Mucosa of descending colon (tissue), 3 donors: ENCODE data around the gene EMC8. TPM values are rescaled to one million over a fixed set of nuclear protein-coding genes. Genes with fewer than 3 reads are reported as not detected.
"Not testable (repeated sequence)": the region's sequence is repeated elsewhere in the genome, so short reads cannot be mapped to it uniquely, and the experiment has no call there.

ENCODE experiments used
- ATAC-seq: fragments of 200-7000 bp; cut with Tn5 transposase; one replicate; pipeline ENCODE4 v1.9.1; 2020; ENCODE audit warnings: mild to moderate bottlenecking, moderate library complexity
- DNase-seq, 3 donors: peaks; one replicate each; pipeline ENCODE4 v3.0.0-alpha.2; 2020
- H3K36me3 ChIP-seq: fragments of 200-600 bp; one replicate; pipeline ENCODE4 v1.8.0; 2021; ENCODE audit warnings: low read depth, mild to moderate bottlenecking
- H3K4me1 ChIP-seq: fragments of 200-600 bp; one replicate; pipeline ENCODE4 v1.8.0; 2021; ENCODE audit warnings: low read depth, mild to moderate bottlenecking
- H3K4me3 ChIP-seq: fragments of 200-600 bp; one replicate; pipeline ENCODE4 v1.8.0; 2021; ENCODE audit warnings: mild to moderate bottlenecking
- H3K9me3 ChIP-seq: fragments of 200-600 bp; one replicate; pipeline ENCODE4 v1.8.0; 2021; ENCODE audit warnings: mild to moderate bottlenecking
- intact Hi-C, 2 donors: fragments of 100-400 bp; cut with DNase I in 1 of 2; cut with micrococcal nuclease in 1 of 2; formaldehyde crosslinking; loops; one replicate each; pipeline versions ENCODE4 v1.11.0 to v1.11.1; 2022; cut with DNase I, micrococcal nuclease
- total RNA-seq, 3 donors: library from RNA; stranded (reverse); fragmentation: NEBNext Ultra II Directional in 2 of 3; extraction: Animal tissue kit (Norgen Biotek cat#: 25700) in 2 of 3; gene quantifications; one replicate each; pipeline versions ENCODE4 v1.2.1 to v1.2.4, GENCODE V29; 2021 to 2023
- TF ChIP-seq, protein P1 (sequence below): fragments of 200-600 bp; IDR thresholded peaks from one replicate; pipeline ENCODE4 v1.8.0; 2022; ENCODE audit warnings: antibody characterized with exemption, mild to moderate bottlenecking
- donor health status: DM: no; HTN: no; CAD: no; lungs with moderate emphysema.
- donor health status: DM: no; HTN: no; CAD: no.
- donor health status: DM: no; HTN: yes; CAD: no.

Gene EMC8
- total RNA-seq, 3 donors from 2014 or later: 27.7 to 31.0 (median 30.2) TPM

DNA sequence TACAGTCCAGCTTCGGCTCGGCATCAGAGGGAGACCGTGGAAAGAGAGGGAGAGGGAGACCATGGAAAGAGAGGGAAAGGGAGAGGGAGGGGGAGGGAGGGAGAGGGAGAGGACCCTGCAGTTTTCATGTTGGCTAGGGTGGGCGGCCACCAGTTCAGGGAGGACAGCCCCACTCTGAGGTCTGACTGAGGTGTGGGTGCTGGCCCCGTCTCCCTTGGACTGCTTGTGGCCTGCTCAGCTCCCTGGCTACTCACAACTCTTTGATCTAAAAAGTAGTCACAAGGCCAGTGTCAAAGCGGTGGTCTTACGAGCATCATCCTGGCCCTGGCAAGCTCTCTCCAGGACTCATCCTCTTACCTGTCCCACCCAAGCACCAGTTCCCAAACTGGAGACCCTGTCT is 9.6 kb upstream of the EMC8 start:
- no peak for DNase-seq
- Histone ChIP-seq H3K4me1 (no peaks in the 10 kb centered on the region), H3K4me3 (no peak overlapping the region), H3K9me3 (no peaks in the 10 kb centered on the region), H3K36me3 (peaks cover 15% of the 10 kb centered on the region)
- TF ChIP-seq, protein P1, sequence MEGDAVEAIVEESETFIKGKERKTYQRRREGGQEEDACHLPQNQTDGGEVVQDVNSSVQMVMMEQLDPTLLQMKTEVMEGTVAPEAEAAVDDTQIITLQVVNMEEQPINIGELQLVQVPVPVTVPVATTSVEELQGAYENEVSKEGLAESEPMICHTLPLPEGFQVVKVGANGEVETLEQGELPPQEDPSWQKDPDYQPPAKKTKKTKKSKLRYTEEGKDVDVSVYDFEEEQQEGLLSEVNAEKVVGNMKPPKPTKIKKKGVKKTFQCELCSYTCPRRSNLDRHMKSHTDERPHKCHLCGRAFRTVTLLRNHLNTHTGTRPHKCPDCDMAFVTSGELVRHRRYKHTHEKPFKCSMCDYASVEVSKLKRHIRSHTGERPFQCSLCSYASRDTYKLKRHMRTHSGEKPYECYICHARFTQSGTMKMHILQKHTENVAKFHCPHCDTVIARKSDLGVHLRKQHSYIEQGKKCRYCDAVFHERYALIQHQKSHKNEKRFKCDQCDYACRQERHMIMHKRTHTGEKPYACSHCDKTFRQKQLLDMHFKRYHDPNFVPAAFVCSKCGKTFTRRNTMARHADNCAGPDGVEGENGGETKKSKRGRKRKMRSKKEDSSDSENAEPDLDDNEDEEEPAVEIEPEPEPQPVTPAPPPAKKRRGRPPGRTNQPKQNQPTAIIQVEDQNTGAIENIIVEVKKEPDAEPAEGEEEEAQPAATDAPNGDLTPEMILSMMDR: no peak
- no peak for ATAC-seq
- intact Hi-C loops: no loop called here

DNA sequence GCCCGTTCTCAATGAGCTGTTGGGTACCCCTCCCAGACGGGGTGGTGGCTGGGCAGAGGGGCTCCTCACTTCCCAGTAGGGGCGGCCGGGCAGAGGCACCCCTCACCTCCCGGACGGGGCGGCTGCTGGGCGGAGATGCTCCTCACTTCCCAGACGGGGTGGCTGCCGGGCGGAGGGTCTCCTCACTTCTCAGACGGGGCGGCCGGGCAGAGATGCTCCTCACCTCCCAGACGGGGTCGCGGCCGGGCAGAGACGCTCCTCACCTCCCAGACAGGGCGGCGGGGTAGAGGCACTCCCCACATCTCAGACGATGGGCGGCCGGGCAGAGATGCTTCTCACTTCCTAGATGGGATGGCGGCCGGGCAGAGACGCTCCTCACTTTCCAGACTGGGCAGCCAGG is 8.8 kb upstream of the EMC8 start:
- H3K9me3 ChIP-seq, intact Hi-C loops, H3K4me3 ChIP-seq, H3K4me1 ChIP-seq, ATAC-seq, DNase-seq: not testable (repeated sequence)
- H3K36me3 ChIP-seq: peaks cover 15% of the 10 kb centered on the region

DNA sequence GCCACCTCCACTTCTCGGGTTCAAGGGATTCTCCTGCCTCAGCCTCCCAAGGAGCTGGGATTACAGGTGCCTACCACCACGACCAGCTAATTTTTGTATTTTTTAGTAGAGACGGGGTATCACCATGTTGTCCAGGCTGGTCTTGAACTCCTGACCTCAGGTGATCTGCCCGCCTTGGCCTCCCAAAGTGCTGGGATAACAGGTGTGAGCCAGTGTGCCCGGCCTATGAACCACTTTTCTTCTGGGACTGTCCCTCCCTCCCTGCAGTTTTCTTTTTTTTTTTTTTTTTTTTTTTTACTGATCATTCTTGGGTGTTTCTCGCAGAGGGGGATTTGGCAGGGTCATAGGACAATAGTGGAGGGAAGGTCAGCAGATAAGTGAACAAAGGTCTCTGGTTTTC is 8.0 kb upstream of the EMC8 start:
- H3K36me3 ChIP-seq: peaks cover 15% of the 10 kb centered on the region
- ATAC-seq, intact Hi-C loops, DNase-seq, H3K4me1 ChIP-seq, H3K4me3 ChIP-seq, H3K9me3 ChIP-seq: not testable (repeated sequence)

DNA sequence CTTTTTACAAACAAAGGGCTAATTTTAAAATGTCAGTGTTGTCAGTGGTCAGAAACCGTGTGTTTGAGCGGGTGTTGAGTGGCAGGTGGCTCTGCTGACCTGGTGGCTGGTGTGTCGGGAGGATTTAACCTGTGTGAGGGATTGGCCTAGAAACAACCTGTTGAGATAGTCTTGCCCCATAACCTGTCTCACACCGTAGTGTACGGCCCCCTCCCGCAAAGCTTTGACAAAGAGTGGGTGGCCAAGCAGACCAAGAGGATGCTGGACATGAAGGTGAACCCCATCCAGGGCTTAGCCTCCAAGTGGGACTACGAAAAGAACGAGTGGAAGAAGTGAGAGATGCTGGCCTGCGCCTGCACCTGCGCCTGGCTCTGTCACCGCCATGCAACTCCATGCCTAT is 7.2 kb upstream of the EMC8 start:
- DNase-seq (no peak), ATAC-seq (no peak)
- Histone ChIP-seq H3K9me3 (no peaks in the 10 kb centered on the region), H3K4me1 (no peaks in the 10 kb centered on the region), H3K4me3 (no peak overlapping the region), H3K36me3 (peaks cover 15% of the 10 kb centered on the region)
- TF ChIP-seq, protein P1: no peak
- intact Hi-C loops: no loop called here

GRCh38 chr16:85805442-85806045 is 6.2 kb upstream of the EMC8 start:
- TF ChIP-seq, protein P1: no peak
- intact Hi-C loops: no loop called here
- Histone ChIP-seq H3K9me3 (no peaks in the 10 kb centered on the region), H3K4me1 (peaks cover 8% of the 10 kb centered on the region), H3K36me3 (peaks cover 15% of the 10 kb centered on the region), H3K4me3 (no peak overlapping the region)
- DNase-seq: no peak
- ATAC-seq: no peak

- intact Hi-C loops: no loop called here
- DNase-seq: no peak
Measured at GRCh38 chr16:85803570-85803969, 4.2 kb upstream of the EMC8 start.

More at GRCh38 chr16:85803570-85803969, 4.2 kb upstream of the EMC8 start:
- TF ChIP-seq, protein P1: no peak
- no peak for ATAC-seq
- Histone ChIP-seq H3K36me3 (peaks cover 15% of the 10 kb centered on the region), H3K4me3 (no peak overlapping the region), H3K4me1 (peaks cover 13% of the 10 kb centered on the region), H3K9me3 (no peaks in the 10 kb centered on the region)
